ENCODE data around the gene RBM25.

GRCh38 chr14:73027984-73028383 lies 30.4 kb upstream of the RBM25 start:
- no peak for TF ChIP-seq EZH2 (IDR thresholded peaks at IDR 0.05; ENCODE audit: borderline replicate concordance)
- TF ChIP-seq, protein P1, sequence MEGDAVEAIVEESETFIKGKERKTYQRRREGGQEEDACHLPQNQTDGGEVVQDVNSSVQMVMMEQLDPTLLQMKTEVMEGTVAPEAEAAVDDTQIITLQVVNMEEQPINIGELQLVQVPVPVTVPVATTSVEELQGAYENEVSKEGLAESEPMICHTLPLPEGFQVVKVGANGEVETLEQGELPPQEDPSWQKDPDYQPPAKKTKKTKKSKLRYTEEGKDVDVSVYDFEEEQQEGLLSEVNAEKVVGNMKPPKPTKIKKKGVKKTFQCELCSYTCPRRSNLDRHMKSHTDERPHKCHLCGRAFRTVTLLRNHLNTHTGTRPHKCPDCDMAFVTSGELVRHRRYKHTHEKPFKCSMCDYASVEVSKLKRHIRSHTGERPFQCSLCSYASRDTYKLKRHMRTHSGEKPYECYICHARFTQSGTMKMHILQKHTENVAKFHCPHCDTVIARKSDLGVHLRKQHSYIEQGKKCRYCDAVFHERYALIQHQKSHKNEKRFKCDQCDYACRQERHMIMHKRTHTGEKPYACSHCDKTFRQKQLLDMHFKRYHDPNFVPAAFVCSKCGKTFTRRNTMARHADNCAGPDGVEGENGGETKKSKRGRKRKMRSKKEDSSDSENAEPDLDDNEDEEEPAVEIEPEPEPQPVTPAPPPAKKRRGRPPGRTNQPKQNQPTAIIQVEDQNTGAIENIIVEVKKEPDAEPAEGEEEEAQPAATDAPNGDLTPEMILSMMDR (IDR thresholded peaks at IDR 0.05; ENCODE audit: poor library complexity) = no peak
- no peak for TF ChIP-seq EZH2phosphoT487 (IDR thresholded peaks at IDR 0.05; ENCODE audit: low read depth, severe bottlenecking, unreplicated experiment)
